Liver (tissue), 9 donors: Measurements from ENCODE around the gene HPCAL1. TPM values are rescaled to one million over a fixed set of nuclear protein-coding genes. Genes with fewer than 3 reads are reported as not detected.

Experiments
- DNase-seq: peaks from one replicate; pipeline ENCODE4 v3.0.0-alpha.2; 2017; ENCODE audit warnings: low spot score
- H3K27ac ChIP-seq, 2 donors: one replicate each; pipeline ENCODE4 v1.7.0; 2013; ENCODE audit warnings: inconsistent platforms in 2 of 2, low read length in 2 of 2, control low read depth in 1 of 2, low read depth in 1 of 2, mild to moderate bottlenecking in 1 of 2
- H3K27me3 ChIP-seq, 4 donors: one replicate each; pipeline versions ENCODE4 v1.6.1 to v1.7.0; 2013; ENCODE audit warnings: low read length in 3 of 4, inconsistent platforms in 1 of 4, mild to moderate bottlenecking in 1 of 4, moderate library complexity in 1 of 4; ENCODE audit not compliant: control insufficient read depth in 4 of 4, insufficient read depth in 4 of 4
- H3K36me3 ChIP-seq, 4 donors: one replicate each; pipeline versions ENCODE4 v1.6.1 to v1.7.0; 2013; ENCODE audit warnings: low read length in 3 of 4, mild to moderate bottlenecking in 3 of 4, low read depth in 1 of 4, moderate library complexity in 1 of 4; ENCODE audit not compliant: control insufficient read depth in 4 of 4, insufficient read depth in 3 of 4
- H3K4me1 ChIP-seq, 4 donors: one replicate each; pipeline versions ENCODE4 v1.6.1 to v1.7.0; 2013; ENCODE audit warnings: low read length in 3 of 4, mild to moderate bottlenecking in 3 of 4, moderate library complexity in 1 of 4; ENCODE audit not compliant: control insufficient read depth in 4 of 4, insufficient read depth in 4 of 4
- H3K4me3 ChIP-seq, 3 donors: one replicate each; pipeline versions ENCODE4 v1.6.1 to v1.7.0; 2013; ENCODE audit warnings: low read length in 3 of 3, control low read depth in 1 of 3, low read depth in 1 of 3, mild to moderate bottlenecking in 1 of 3
- H3K9ac ChIP-seq, 2 donors: one replicate each; pipeline ENCODE4 v1.7.0; 2013; ENCODE audit warnings: low read length in 2 of 2, mild to moderate bottlenecking in 2 of 2, moderate library complexity in 2 of 2, control low read depth in 1 of 2, low read depth in 1 of 2
- H3K9me3 ChIP-seq, 4 donors: one replicate each; pipeline versions ENCODE4 v1.6.1 to v1.7.0; 2013; ENCODE audit warnings: low read length in 3 of 4; ENCODE audit not compliant: control insufficient read depth in 4 of 4
- ATF3 ChIP-seq: IDR thresholded peaks from 2 replicates; pipeline ENCODE4 v1.6.1; 2016; ENCODE audit warnings: antibody characterized with exemption
- CTCF ChIP-seq: fragments of 150-350 bp; IDR thresholded peaks from 2 replicates; pipeline ENCODE4 v1.5.1; 2017; ENCODE audit warnings: improper control_type of control experiment, low read depth, low read length; ENCODE audit not compliant: missing input control
- EGR1 ChIP-seq, 2 donors: IDR thresholded peaks; 2 replicates each; pipeline ENCODE4 v1.6.1; 2016 to 2018; ENCODE audit warnings: antibody characterized with exemption in 2 of 2, low read depth in 2 of 2
- FOXA1 ChIP-seq: IDR thresholded peaks from 2 replicates; pipeline ENCODE4 v1.6.1; 2016; ENCODE audit warnings: antibody characterized with exemption
- FOXA2 ChIP-seq: IDR thresholded peaks from 2 replicates; pipeline ENCODE4 v1.6.1; 2016; ENCODE audit warnings: antibody characterized with exemption
- GABPA ChIP-seq, 2 donors: IDR thresholded peaks in 1 of 2; conservative IDR thresholded peaks in 1 of 2; 2 replicates each; pipeline ENCODE4 v1.6.1; 2016; ENCODE audit warnings: antibody characterized with exemption in 2 of 2, mild to moderate bottlenecking in 1 of 2, moderate library complexity in 1 of 2
- HNF4A ChIP-seq, 2 donors: conservative IDR thresholded peaks; 2 replicates each; pipeline ENCODE4 v1.6.1; 2016; ENCODE audit warnings: antibody characterized with exemption in 2 of 2, mild to moderate bottlenecking in 2 of 2
- HNF4G ChIP-seq: IDR thresholded peaks from 2 replicates; pipeline ENCODE4 v1.6.1; 2016; ENCODE audit warnings: antibody characterized with exemption
- JUND ChIP-seq, 2 donors: IDR thresholded peaks; 2 replicates each; pipeline ENCODE4 v1.6.1; 2016; ENCODE audit warnings: antibody characterized with exemption in 2 of 2
- MAX ChIP-seq: IDR thresholded peaks from 2 replicates; pipeline ENCODE4 v1.6.1; 2016; ENCODE audit warnings: antibody characterized with exemption
- NR2F2 ChIP-seq: IDR thresholded peaks from 2 replicates; pipeline ENCODE4 v1.6.1; 2016; ENCODE audit warnings: antibody characterized with exemption
- RAD21 ChIP-seq, 2 donors: IDR thresholded peaks; 2 replicates each; pipeline ENCODE4 v1.6.1; 2016; ENCODE audit warnings: antibody characterized with exemption in 2 of 2, mild to moderate bottlenecking in 2 of 2
- REST ChIP-seq: IDR thresholded peaks from 2 replicates; pipeline ENCODE4 v1.6.1; 2016; ENCODE audit warnings: antibody characterized with exemption, mild to moderate bottlenecking
- RXRA ChIP-seq, 2 donors: IDR thresholded peaks; 2 replicates each; pipeline ENCODE4 v1.6.1; 2017 to 2018; ENCODE audit warnings: antibody characterized with exemption in 2 of 2, mild to moderate bottlenecking in 1 of 2
- SP1 ChIP-seq: IDR thresholded peaks from 2 replicates; pipeline ENCODE4 v1.6.1; 2018; ENCODE audit warnings: antibody characterized with exemption, mild to moderate bottlenecking
- TAF1 ChIP-seq: conservative IDR thresholded peaks from 2 replicates; pipeline ENCODE4 v1.6.1; 2016; ENCODE audit warnings: antibody characterized with exemption, mild to moderate bottlenecking
- YY1 ChIP-seq: IDR thresholded peaks from 2 replicates; pipeline ENCODE4 v1.6.1; 2016; ENCODE audit warnings: antibody characterized with exemption, mild to moderate bottlenecking
- ZBTB33 ChIP-seq: IDR thresholded peaks from 2 replicates; pipeline ENCODE4 v1.6.1; 2016; ENCODE audit warnings: antibody characterized with exemption
- WGBS: extraction: QIAGEN DNeasy Blood & Tissue Kit; methylation state at CpG from one replicate; pipeline ENCODE4 v1.1.7; 2013; 5-methylcytosine and 5-hydroxymethylcytosine counted together
- polyA plus RNA-seq, 2 donors: library from polyadenylated mRNA; stranded (reverse) in 1 of 2; unstranded in 1 of 2; fragments of 200-250 nt in 1 of 2; fragments of >200 nt in 1 of 2; fragmentation: Nextera tagmentation in 1 of 2; extraction: Ambion mirVana in 1 of 2; gene quantifications; one replicate each; pipeline versions ENCODE4 v1.2.1 to v1.2.3, GENCODE V29; 2013 to 2015
- total RNA-seq, 2 donors: library from RNA; depleted of rRNA; stranded (reverse); fragments of >200 nt; gene quantifications; one replicate each; pipeline ENCODE4 v1.2.3, GENCODE V29; 2014
- donor health status: healthy.
- donor health status: healthy.
- donor health status: healthy.
- donor health status: healthy.
- donor health status: healthy.

Gene HPCAL1
- total and polyA plus RNA-seq, 4 donors, result 17.3 to 27.9 (median 22.9) TPM

GRCh38 chr2:10398496-10398895, 95.8 kb downstream of the HPCAL1 start:
- Histone ChIP-seq H3K27me3 (no peaks in the 10 kb centered on the region), H3K9me3 (no peaks in the 10 kb centered on the region), H3K4me1 (peaks cover 20 to 38% (median 28%) of the 10 kb centered on the region in 4 donors), H3K36me3 (peaks cover 0 to 4% (median 1%) of the 10 kb centered on the region in 4 donors), H3K4me3 (no peak overlapping the region), H3K27ac (no peak overlapping the region), H3K9ac (no peak overlapping the region)
- WGBS, result 70% methylated on average over 14 of the region's 14 CpGs
- no peak for DNase-seq
- TF ChIP-seq EGR1 (IDR thresholded peaks at IDR 0.05; ENCODE audit: low read depth in 2 of 2) (no peak), FOXA2 (no peak), MAX (no peak), FOXA1 (no peak), HNF4A (conservative IDR thresholded peaks at IDR 0.05) (no peak), CTCF (no peak), NR2F2 (no peak), HNF4G (no peak), JUND (IDR thresholded peaks at IDR 0.05) (no peak), REST (no peak)

- H3K4me3 ChIP-seq, result no peak overlapping the region
- no peak for DNase-seq
- H3K9ac ChIP-seq, result no peak overlapping the region
- TF ChIP-seq FOXA1 (no peak), YY1 (no peak), FOXA2 (no peak), ATF3 (no peak), RXRA (IDR thresholded peaks at IDR 0.05) (no peak), HNF4A (conservative IDR thresholded peaks at IDR 0.05) (no peak), TAF1 (no peak), CTCF (no peak), HNF4G (no peak), JUND (IDR thresholded peaks at IDR 0.05) (no peak), MAX (no peak), RAD21 (IDR thresholded peaks at IDR 0.05) (no peak), ZBTB33 (no peak), GABPA (IDR thresholded peaks at IDR 0.05 in 1 of 2, conservative IDR thresholded peaks at IDR 0.05 in 1 of 2) (no peak), SP1 (no peak), REST (no peak), EGR1 (IDR thresholded peaks at IDR 0.05; ENCODE audit: low read depth in 2 of 2) (no peak)
- H3K36me3 ChIP-seq, result peaks cover 0 to 4% (median 1%) of the 10 kb centered on the region in 4 donors
- no peaks in the 10 kb centered on the region for H3K27me3 ChIP-seq
- H3K27ac ChIP-seq, result no peak overlapping the region
- H3K9me3 ChIP-seq, result no peaks in the 10 kb centered on the region
- H3K4me1 ChIP-seq, result peaks cover 18 to 47% (median 33%) of the 10 kb centered on the region in 4 donors
- WGBS, result 75% methylated on average over 15 of the region's 16 CpGs
These were observed 96.7 kb downstream of the HPCAL1 start for GRCh38 chr2:10399358-10399757.
